ENCODE results near the gene FAM13B.

GRCh38 chr5:138082033-138082432 lies 49.2 kb upstream of the FAM13B start:
- TF ChIP-seq REST (IDR thresholded peaks at IDR 0.05; ENCODE audit: insufficient read depth in 1 of 2, low read depth in 2 of 2, low read length in 2 of 2) (no peak), POLR2AphosphoS5 (IDR thresholded peaks at IDR 0.05; ENCODE audit: low read depth, low read length) (no peak), TAF1 (IDR thresholded peaks at IDR 0.05; ENCODE audit: borderline replicate concordance, insufficient read depth, low read length) (no peak)
